HepG2 (cell line): Measurements from ENCODE around the gene IER5L. TPM values are rescaled to one million over a fixed set of nuclear protein-coding genes. Genes with fewer than 3 reads are reported as not detected.

Experiments
- ATAC-seq: fragments of 200-7000 bp; cut with Tn5 transposase; 3 replicates; pipeline ENCODE4 v1.9.1; 2020; ENCODE audit warnings: mild to moderate bottlenecking, moderate library complexity
- BruUV-seq: library from RNA; stranded (reverse); fragments of 400-500 nt; replicated peaks from 2 replicates; lab custom pipeline; 2021; lab: Mats Ljungman, UMichigan
- CTCF ChIA-PET: fragments of 300-600 bp; formaldehyde crosslinking; extraction: SDS; loops from one replicate; lab custom pipeline; 2021; ENCODE audit warnings: low total read pairs, inconsistent platforms, low intra/inter-chr PET ratio; lab: Yijun Ruan, JAX
- POLR2A ChIA-PET: fragments of 350-600 bp; sonication (Branson Sonifier 250); formaldehyde crosslinking; loops from one replicate; lab custom pipeline; 2020; ENCODE audit warnings: antibody characterized with exemption, inconsistent platforms; lab: Yijun Ruan, JAX
- DNase-seq: peaks from one replicate; pipeline ENCODE4 v3.0.0-alpha.2; 2015; ENCODE audit warnings: low spot score
- FAIRE-seq: peaks from 3 replicates; lab custom pipeline; 2011; peaks lifted over from hg19 to GRCh38; lab: Jason Lieb, UNC
- H2AFZ ChIP-seq: one replicate; pipeline ENCODE4 v1.6.1; 2011; ENCODE audit warnings: low read length, inconsistent platforms
- H3K27ac ChIP-seq: fragments of 300-600 bp; 3 replicates; pipeline ENCODE4 v1.8.0; 2011; ENCODE audit warnings: mixed run types, mild to moderate bottlenecking, mixed read lengths, low read length, inconsistent platforms; ENCODE audit not compliant: insufficient read depth; ENCODE audit errors: extremely low read length
- H3K27me3 ChIP-seq, 2 experiments: fragments of 200-600 bp in 1 of 2; 2 replicates in 1 of 2; 3 replicates in 1 of 2; pipeline versions ENCODE4 v1.6.0 to v1.8.0; 2011; ENCODE audit warnings: low read length in 2 of 2, mild to moderate bottlenecking in 2 of 2, moderate library complexity in 2 of 2, inconsistent platforms in 1 of 2; ENCODE audit not compliant: insufficient read depth in 2 of 2, control insufficient read depth in 1 of 2
- H3K36me3 ChIP-seq, 2 experiments: fragments of 200-600 bp in 1 of 2; replicated peaks in 1 of 2; 2 replicates in 1 of 2; 3 replicates in 1 of 2; pipeline versions ENCODE4 v1.5.1 to v1.8.0; 2011; ENCODE audit warnings: low read length in 2 of 2, inconsistent platforms in 1 of 2; ENCODE audit not compliant: insufficient read depth in 2 of 2, control insufficient read depth in 1 of 2
- H3K4me1 ChIP-seq: 2 replicates; pipeline ENCODE4 v1.5.1; 2012; ENCODE audit warnings: low read length, inconsistent platforms; ENCODE audit not compliant: insufficient read depth
- H3K4me2 ChIP-seq: 2 replicates; pipeline ENCODE4 v1.6.0; 2011; ENCODE audit warnings: low read depth, low read length, inconsistent platforms
- H3K4me3 ChIP-seq, 3 experiments: fragments of 200-600 bp in 1 of 3; sonication (generic), shearing (Covaris generic) in 1 of 3; replicated peaks in 1 of 3; 2 replicates each; pipeline ENCODE4 v1.5.1; 2011 to 2016; ENCODE audit warnings: low read length in 3 of 3, inconsistent platforms in 2 of 3, low read depth in 2 of 3, mild to moderate bottlenecking in 2 of 3, control low read depth in 1 of 3, mixed read lengths in 1 of 3; ENCODE audit not compliant: insufficient read depth in 1 of 3
- H3K79me2 ChIP-seq: one replicate; pipeline ENCODE4 v1.6.1; 2011; ENCODE audit warnings: low read length, inconsistent platforms; ENCODE audit not compliant: insufficient read depth
- H3K9ac ChIP-seq: 2 replicates; pipeline ENCODE4 v1.6.0; 2011; ENCODE audit warnings: mild to moderate bottlenecking, low read depth, low read length, inconsistent platforms; ENCODE audit not compliant: insufficient read depth
- H3K9me3 ChIP-seq: 2 replicates; pipeline ENCODE4 v1.5.1; 2012; ENCODE audit warnings: mild to moderate bottlenecking, low read length
- H4K20me1 ChIP-seq: 2 replicates; pipeline ENCODE4 v1.6.0; 2011; ENCODE audit warnings: inconsistent platforms, mild to moderate bottlenecking, low read length, moderate library complexity; ENCODE audit not compliant: insufficient read depth
- ATRX ChIP-seq: sonication (generic); formaldehyde crosslinking; IDR thresholded peaks from 2 replicates; pipeline ENCODE4 v1.4.0; 2020; ENCODE audit warnings: missing genetic modification reagents, borderline replicate concordance
- FOXA1 ChIP-seq, 2 experiments: fragments of 450-650 bp in 1 of 2; sonication (generic) in 1 of 2; formaldehyde crosslinking in 1 of 2; IDR thresholded peaks; 2 replicates each; pipeline versions ENCODE4 v1.4.0 to v1.6.1; 2016 to 2020; ENCODE audit warnings: missing genetic modification reagents in 1 of 2
- FOXJ3 ChIP-seq: sonication (generic); formaldehyde crosslinking; IDR thresholded peaks from 2 replicates; pipeline ENCODE4 v1.4.0; 2020; ENCODE audit warnings: missing genetic modification reagents, mild to moderate bottlenecking, borderline replicate concordance
- GMEB2 ChIP-seq: IDR thresholded peaks from 2 replicates; pipeline ENCODE4 v1.6.1; 2016; ENCODE audit warnings: missing biosample characterization, missing genetic modification reagents, low read depth
- HNF4G ChIP-seq, 2 experiments: sonication (generic) in 1 of 2; formaldehyde crosslinking in 1 of 2; IDR thresholded peaks; 2 replicates each; pipeline versions ENCODE4 v1.4.0 to v1.6.1; 2011 to 2020; ENCODE audit warnings: borderline replicate concordance in 2 of 2, low read depth in 2 of 2, mild to moderate bottlenecking in 2 of 2, low read length in 1 of 2, missing genetic modification reagents in 1 of 2, moderate library complexity in 1 of 2
- KAT8 ChIP-seq: IDR thresholded peaks from 2 replicates; pipeline ENCODE4 v1.6.1; 2016; ENCODE audit warnings: missing genetic modification reagents, missing compliant biosample characterization
- MBD4 ChIP-seq: IDR thresholded peaks from 2 replicates; pipeline ENCODE4 v1.6.1; 2012; ENCODE audit warnings: low read length, inconsistent platforms, borderline replicate concordance
- MLLT10 ChIP-seq: sonication (generic); formaldehyde crosslinking; IDR thresholded peaks from 2 replicates; pipeline ENCODE4 v1.4.0; 2020; ENCODE audit warnings: missing genetic modification reagents
- PHF21A ChIP-seq: sonication (generic); formaldehyde crosslinking; IDR thresholded peaks from 2 replicates; pipeline ENCODE4 v1.5.0; 2020; ENCODE audit warnings: mild to moderate bottlenecking, missing genetic modification reagents
- PLSCR1 ChIP-seq: sonication (generic); formaldehyde crosslinking; IDR thresholded peaks from 2 replicates; pipeline ENCODE4 v1.5.0; 2020; ENCODE audit warnings: missing genetic modification reagents, mild to moderate bottlenecking, borderline replicate concordance
- PRDM4 ChIP-seq: sonication (generic); formaldehyde crosslinking; IDR thresholded peaks from 2 replicates; pipeline ENCODE4 v1.9.0; 2021; ENCODE audit warnings: missing genetic modification reagents, borderline replicate concordance
- SYNCRIP ChIP-seq: fragments of 200-400 bp; formaldehyde crosslinking; IDR thresholded peaks from 2 replicates; pipeline ENCODE4 v1.6.1; 2018; ENCODE audit warnings: mild to moderate bottlenecking, low read depth, low read length; ENCODE audit not compliant: insufficient read depth
- ZFP90 ChIP-seq: sonication (generic); formaldehyde crosslinking; IDR thresholded peaks from 2 replicates; pipeline ENCODE4 v1.8.0; 2022; ENCODE audit warnings: missing genetic modification reagents, mild to moderate bottlenecking, inconsistent platforms, borderline replicate concordance
- ZNF652 ChIP-seq: IDR thresholded peaks from 2 replicates; pipeline ENCODE4 v1.6.1; 2016; ENCODE audit warnings: low read depth, borderline replicate concordance
- WGBS: methylation state at CpG from one replicate; pipeline ENCODE4 v1.1.6; 2017; ENCODE audit warnings: low lambda C conversion rate; 5-methylcytosine and 5-hydroxymethylcytosine counted together
- in situ Hi-C: cut with HindIII; loops from 2 replicates; pipeline ENCODE4 v1.10.0; 2017; ENCODE audit warnings: low pct_unique_long_range_greater_than_20kb; ENCODE audit not compliant: extremely low pct_ligation_motif_present
- intact Hi-C: fragments of 100-400 bp; cut with micrococcal nuclease; formaldehyde crosslinking; loops from one replicate; pipeline ENCODE4 v1.10.0; 2022; ENCODE audit not compliant: unreplicated experiment
- polyA plus RNA-seq, 8 experiments: library from polyadenylated mRNA; depleted of rRNA in 3 of 8; stranded (reverse) in 7 of 8; unstranded in 1 of 8; fragments of >200 nt; fragmentation: Illumina TruSeq in 4 of 8; extraction: Trizol in 4 of 8; gene quantifications; 2 replicates each; pipeline versions ENCODE4 v1.2.1 to v1.2.3, GENCODE V29; 2011 to 2016; ENCODE audit warnings: low read depth in 4 of 8, missing spikeins in 1 of 8, mixed read lengths in 1 of 8; ENCODE audit not compliant: insufficient read depth in 1 of 8
- total RNA-seq, 5 experiments: library from RNA; depleted of rRNA; stranded (reverse); fragments of >200 nt; fragmentation: Illumina TruSeq; extraction: Trizol; gene quantifications; 2 replicates each; pipeline ENCODE4 v1.2.3, GENCODE V29; 2016; ENCODE audit warnings: low read depth in 1 of 5

The IER5L gene
- total and polyA plus RNA-seq, 2 of the 13 experiments (the other 11 are each of a cell fraction or from before 2014, with no cell fraction given): 1.8 to 3.3 TPM

GRCh38 chr9:129206905-129207304, 28.8 kb upstream of the IER5L start:
- no peaks in the 10 kb centered on the region for H3K9me3 ChIP-seq
- 78% methylated on average over 7 of the region's 7 CpGs for WGBS
- no peak for FAIRE-seq
- H3K4me2 ChIP-seq: no peak overlapping the region
- H4K20me1 ChIP-seq: no peaks in the 10 kb centered on the region
- peaks cover 2 to 10% of the 10 kb centered on the region in 2 experiments; a peak in 2 of 5 replicates for H3K27me3 ChIP-seq
- ATAC-seq: no peak
- TF ChIP-seq ATRX (CRISPR knock-in tag) (no peak), ZFP90 (no peak), SYNCRIP (no peak)
- no peaks in the 10 kb centered on the region for H3K79me2 ChIP-seq
- H3K27ac ChIP-seq: no peak overlapping the region
- DNase-seq: no peak
- intact Hi-C loops: no loop called here
- ChIA-PET POLR2A (no interaction called here), CTCF (no interaction called here)
- H3K9ac ChIP-seq: no peak overlapping the region
- H3K4me1 ChIP-seq: peaks cover 32% of the 10 kb centered on the region
- H2AFZ ChIP-seq: no peak overlapping the region
- in situ Hi-C loops: no loop called here
- no peak overlapping the region for H3K4me3 ChIP-seq
- H3K36me3 ChIP-seq: no peaks in the 10 kb centered on the region
- no TSS peak for BruUV-seq

GRCh38 chr9:129206401-129206800, 28.3 kb upstream of the IER5L start:
- peaks cover 2 to 10% of the 10 kb centered on the region in 2 experiments; a peak in 2 of 5 replicates for H3K27me3 ChIP-seq
- no peak for TF ChIP-seq MLLT10 (CRISPR knock-in tag)
- TF ChIP-seq FOXA1 (IDR thresholded peaks at IDR 0.05): no peak
- no peak for TF ChIP-seq FOXA1 (CRISPR knock-in tag; IDR thresholded peaks at IDR 0.05)
- no peak for TF ChIP-seq FOXJ3 (CRISPR knock-in tag)
- no peak for TF ChIP-seq PRDM4 (CRISPR knock-in tag)
- no peak for TF ChIP-seq KAT8 (CRISPR knock-in tag)
- no peak for TF ChIP-seq ZNF652 (CRISPR knock-in tag)
- TF ChIP-seq MBD4: no peak
- TF ChIP-seq HNF4G (IDR thresholded peaks at IDR 0.05; ENCODE audit: borderline replicate concordance, low read depth, low read length): no peak
- TF ChIP-seq HNF4G (CRISPR knock-in tag; IDR thresholded peaks at IDR 0.05; ENCODE audit: borderline replicate concordance, low read depth): no peak
- TF ChIP-seq PLSCR1 (CRISPR knock-in tag): no peak
- no peak for TF ChIP-seq PHF21A
- no peak for TF ChIP-seq GMEB2 (CRISPR knock-in tag)

More at GRCh38 chr9:129206401-129206800, 28.3 kb upstream of the IER5L start:
- POLR2A ChIA-PET: no interaction called here
- CTCF ChIA-PET: no interaction called here
- Histone ChIP-seq H3K79me2 (no peaks in the 10 kb centered on the region), H3K4me2 (no peak overlapping the region), H3K36me3 (no peaks in the 10 kb centered on the region), H4K20me1 (no peaks in the 10 kb centered on the region), H3K4me1 (peaks cover 32% of the 10 kb centered on the region), H3K9me3 (no peaks in the 10 kb centered on the region), H3K4me3 (no peak overlapping the region), H3K9ac (no peak overlapping the region), H3K27ac (no peak overlapping the region), H2AFZ (no peak overlapping the region)
- in situ Hi-C loops (no loop called here), intact Hi-C loops (no loop called here)
- 56% methylated on average over 2 of the region's 2 CpGs for WGBS
- DNase-seq (no peak), ATAC-seq (no peak), FAIRE-seq (no peak)
- no TSS peak for BruUV-seq
